ENCODE measurements around the gene MFN2. TPM values are rescaled to one million over a fixed set of nuclear protein-coding genes. Genes with fewer than 3 reads are reported as not detected.

MFN2 gene
- total and polyA plus RNA-seq, 2 experiments from 2014 or later, result 15.1 to 40.4 TPM

DNA sequence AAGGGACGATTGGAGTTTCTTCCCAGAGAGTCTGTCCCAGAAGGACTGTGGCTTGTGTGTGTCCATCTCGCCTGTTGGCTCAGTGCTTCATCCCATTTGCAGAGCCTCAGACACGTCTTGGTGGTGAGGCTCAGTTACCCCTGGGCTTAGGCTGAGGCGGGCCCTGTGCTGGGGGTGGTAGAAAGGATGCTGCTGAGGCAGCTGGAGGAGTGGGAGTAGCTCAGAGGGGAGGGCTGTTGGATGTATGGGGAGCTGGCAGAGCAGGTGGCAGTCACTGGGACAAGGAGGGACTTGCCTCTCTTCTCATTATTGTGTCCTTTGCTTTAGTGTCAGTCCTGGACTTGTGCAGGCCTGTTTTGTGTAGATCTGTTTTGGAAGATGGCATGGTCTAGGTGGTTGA lies 31.8 kb downstream of the MFN2 start (continued):
- TF ChIP-seq STAT1 (IDR thresholded peaks at IDR 0.05; ENCODE audit: unreplicated experiment), result no peak
- TF ChIP-seq EZH2 (IDR thresholded peaks at IDR 0.05; ENCODE audit: low read depth, unreplicated experiment), result no peak
- TF ChIP-seq EZH2phosphoT487 (IDR thresholded peaks at IDR 0.05; ENCODE audit: unreplicated experiment), result no peak
- no peak for TF ChIP-seq REST (IDR thresholded peaks at IDR 0.05; ENCODE audit: unreplicated experiment)

GRCh38 chr1:12012560-12013316 lies 32.5 kb downstream of the MFN2 start:
- Histone ChIP-seq H4K20me1 (replicated peaks; ENCODE audit: insufficient read depth) (no peaks in the 10 kb centered on the region; the same call in 1 of the 2 replicates), H3K79me2 (replicated peaks; ENCODE audit: insufficient read depth) (no peaks in the 10 kb centered on the region), H2AFZ (no peak overlapping the region), H3K4me1 (ENCODE audit: insufficient read depth) (no peaks in the 10 kb centered on the region), H3K9me2 (ENCODE audit: insufficient read depth) (no peaks in the 10 kb centered on the region), H3F3A (replicated peaks; ENCODE audit: low read depth) (peaks cover 5% of the 10 kb centered on the region; the same call in 1 of the 2 replicates), H3K27ac (ENCODE audit: low read depth) (peak overlapping the region; percentile 89; the same call in 1 of the 2 replicates), H3K4me3 (no peak overlapping the region), H3K4me2 (no peak overlapping the region), H3K36me3 (ENCODE audit: insufficient read depth) (peaks cover under 1% of the 10 kb centered on the region), H3K27me3 (ENCODE audit: insufficient read depth) (no peaks in the 10 kb centered on the region)
- H3K27me3 Mint-ChIP-seq (ENCODE audit: insufficient read depth, low read depth, poor library complexity), result peaks cover 6% of the 10 kb centered on the region
- H3K4me1 Mint-ChIP-seq, result peaks cover 6% of the 10 kb centered on the region; the same call in 2 of the 3 replicates
- H3K36me3 Mint-ChIP-seq (ENCODE audit: low read depth), result peaks cover 52% of the 10 kb centered on the region
- H3K9me3 Mint-ChIP-seq, result peaks cover 3% of the 10 kb centered on the region; the same call in 2 of the 3 replicates
- H3K4me3 Mint-ChIP-seq, result no peak overlapping the region
- H3K27ac Mint-ChIP-seq, result no peak overlapping the region
- ATAC-seq (no peak), DNase-seq (ENCODE audit: low spot score) (no peak)
- TF ChIP-seq STAT1 (IDR thresholded peaks at IDR 0.05; ENCODE audit: unreplicated experiment) (no peak), NANOG (IDR thresholded peaks at IDR 0.05; ENCODE audit: borderline replicate concordance) (no peak), ZNF331 (CRISPR knock-in tag; IDR thresholded peaks at IDR 0.05; ENCODE audit: low read depth) (no peak), CREB1 (CRISPR knock-in tag; IDR thresholded peaks at IDR 0.05; ENCODE audit: low read depth) (no peak), EZH2phosphoT487 (IDR thresholded peaks at IDR 0.05; ENCODE audit: unreplicated experiment) (no peak), CTCF (conservative IDR thresholded peaks at IDR 0.05; ENCODE audit: low read depth in 2 of 2) (no peak), JUNB (IDR thresholded peaks at IDR 0.05; ENCODE audit: unreplicated experiment) (no peak)
- TF ChIP-seq, protein P1, sequence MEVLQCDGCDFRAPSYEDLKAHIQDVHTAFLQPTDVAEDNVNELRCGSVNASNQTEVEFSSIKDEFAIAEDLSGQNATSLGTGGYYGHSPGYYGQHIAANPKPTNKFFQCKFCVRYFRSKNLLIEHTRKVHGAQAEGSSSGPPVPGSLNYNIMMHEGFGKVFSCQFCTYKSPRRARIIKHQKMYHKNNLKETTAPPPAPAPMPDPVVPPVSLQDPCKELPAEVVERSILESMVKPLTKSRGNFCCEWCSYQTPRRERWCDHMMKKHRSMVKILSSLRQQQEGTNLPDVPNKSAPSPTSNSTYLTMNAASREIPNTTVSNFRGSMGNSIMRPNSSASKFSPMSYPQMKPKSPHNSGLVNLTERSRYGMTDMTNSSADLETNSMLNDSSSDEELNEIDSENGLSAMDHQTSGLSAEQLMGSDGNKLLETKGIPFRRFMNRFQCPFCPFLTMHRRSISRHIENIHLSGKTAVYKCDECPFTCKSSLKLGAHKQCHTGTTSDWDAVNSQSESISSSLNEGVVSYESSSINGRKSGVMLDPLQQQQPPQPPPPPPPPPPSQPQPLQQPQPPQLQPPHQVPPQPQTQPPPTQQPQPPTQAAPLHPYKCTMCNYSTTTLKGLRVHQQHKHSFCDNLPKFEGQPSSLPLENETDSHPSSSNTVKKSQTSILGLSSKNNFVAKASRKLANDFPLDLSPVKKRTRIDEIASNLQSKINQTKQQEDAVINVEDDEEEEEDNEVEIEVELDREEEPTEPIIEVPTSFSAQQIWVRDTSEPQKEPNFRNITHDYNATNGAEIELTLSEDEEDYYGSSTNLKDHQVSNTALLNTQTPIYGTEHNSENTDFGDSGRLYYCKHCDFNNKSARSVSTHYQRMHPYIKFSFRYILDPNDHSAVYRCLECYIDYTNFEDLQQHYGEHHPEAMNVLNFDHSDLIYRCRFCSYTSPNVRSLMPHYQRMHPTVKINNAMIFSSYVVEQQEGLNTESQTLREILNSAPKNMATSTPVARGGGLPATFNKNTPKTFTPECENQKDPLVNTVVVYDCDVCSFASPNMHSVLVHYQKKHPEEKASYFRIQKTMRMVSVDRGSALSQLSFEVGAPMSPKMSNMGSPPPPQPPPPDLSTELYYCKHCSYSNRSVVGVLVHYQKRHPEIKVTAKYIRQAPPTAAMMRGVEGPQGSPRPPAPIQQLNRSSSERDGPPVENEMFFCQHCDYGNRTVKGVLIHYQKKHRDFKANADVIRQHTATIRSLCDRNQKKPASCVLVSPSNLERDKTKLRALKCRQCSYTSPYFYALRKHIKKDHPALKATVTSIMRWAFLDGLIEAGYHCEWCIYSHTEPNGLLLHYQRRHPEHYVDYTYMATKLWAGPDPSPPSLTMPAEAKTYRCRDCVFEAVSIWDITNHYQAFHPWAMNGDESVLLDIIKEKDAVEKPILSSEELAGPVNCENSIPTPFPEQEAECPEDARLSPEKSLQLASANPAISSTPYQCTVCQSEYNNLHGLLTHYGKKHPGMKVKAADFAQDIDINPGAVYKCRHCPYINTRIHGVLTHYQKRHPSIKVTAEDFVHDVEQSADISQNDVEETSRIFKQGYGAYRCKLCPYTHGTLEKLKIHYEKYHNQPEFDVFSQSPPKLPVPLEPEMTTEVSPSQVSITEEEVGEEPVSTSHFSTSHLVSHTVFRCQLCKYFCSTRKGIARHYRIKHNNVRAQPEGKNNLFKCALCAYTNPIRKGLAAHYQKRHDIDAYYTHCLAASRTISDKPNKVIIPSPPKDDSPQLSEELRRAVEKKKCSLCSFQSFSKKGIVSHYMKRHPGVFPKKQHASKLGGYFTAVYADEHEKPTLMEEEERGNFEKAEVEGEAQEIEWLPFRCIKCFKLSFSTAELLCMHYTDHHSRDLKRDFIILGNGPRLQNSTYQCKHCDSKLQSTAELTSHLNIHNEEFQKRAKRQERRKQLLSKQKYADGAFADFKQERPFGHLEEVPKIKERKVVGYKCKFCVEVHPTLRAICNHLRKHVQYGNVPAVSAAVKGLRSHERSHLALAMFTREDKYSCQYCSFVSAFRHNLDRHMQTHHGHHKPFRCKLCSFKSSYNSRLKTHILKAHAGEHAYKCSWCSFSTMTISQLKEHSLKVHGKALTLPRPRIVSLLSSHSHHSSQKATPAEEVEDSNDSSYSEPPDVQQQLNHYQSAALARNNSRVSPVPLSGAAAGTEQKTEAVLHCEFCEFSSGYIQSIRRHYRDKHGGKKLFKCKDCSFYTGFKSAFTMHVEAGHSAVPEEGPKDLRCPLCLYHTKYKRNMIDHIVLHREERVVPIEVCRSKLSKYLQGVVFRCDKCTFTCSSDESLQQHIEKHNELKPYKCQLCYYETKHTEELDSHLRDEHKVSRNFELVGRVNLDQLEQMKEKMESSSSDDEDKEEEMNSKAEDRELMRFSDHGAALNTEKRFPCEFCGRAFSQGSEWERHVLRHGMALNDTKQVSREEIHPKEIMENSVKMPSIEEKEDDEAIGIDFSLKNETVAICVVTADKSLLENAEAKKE (CRISPR knock-in tag; IDR thresholded peaks at IDR 0.05), result no peak
- TF ChIP-seq, protein P2, sequence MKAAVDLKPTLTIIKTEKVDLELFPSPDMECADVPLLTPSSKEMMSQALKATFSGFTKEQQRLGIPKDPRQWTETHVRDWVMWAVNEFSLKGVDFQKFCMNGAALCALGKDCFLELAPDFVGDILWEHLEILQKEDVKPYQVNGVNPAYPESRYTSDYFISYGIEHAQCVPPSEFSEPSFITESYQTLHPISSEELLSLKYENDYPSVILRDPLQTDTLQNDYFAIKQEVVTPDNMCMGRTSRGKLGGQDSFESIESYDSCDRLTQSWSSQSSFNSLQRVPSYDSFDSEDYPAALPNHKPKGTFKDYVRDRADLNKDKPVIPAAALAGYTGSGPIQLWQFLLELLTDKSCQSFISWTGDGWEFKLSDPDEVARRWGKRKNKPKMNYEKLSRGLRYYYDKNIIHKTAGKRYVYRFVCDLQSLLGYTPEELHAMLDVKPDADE (IDR thresholded peaks at IDR 0.05), result no peak
